Dermis blood vessel endothelial cell (primary cell): Measurements from ENCODE around the gene SIM1. TPM values are rescaled to one million over a fixed set of nuclear protein-coding genes. Genes with fewer than 3 reads are reported as not detected.
A peak's percentile ranks its signal among the peaks of the same experiment; 100 is the strongest.

Source experiments
- DNase-seq: peaks from one replicate; pipeline ENCODE4 v3.0.0; 2010
- total RNA-seq: library from RNA; depleted of rRNA; stranded (reverse); fragments of >200 nt; gene quantifications from 2 replicates; pipeline ENCODE4 v1.2.3, GENCODE V29; 2014

SIM1 gene
- total RNA-seq, 1 donor from 2014 or later, result 0.17 TPM

- no peak for DNase-seq
These were observed 8.4 kb downstream of the SIM1 start for GRCh38 chr6:100456141-100456907.

GRCh38 chr6:100455230-100456124 is 9.2 kb downstream of the SIM1 start:
- no peak for DNase-seq

- no peak for DNase-seq
These were observed 10.0 kb downstream of the SIM1 start for GRCh38 chr6:100454551-100455229.

- peak; percentile 47 for DNase-seq
These were observed 10.8 kb downstream of the SIM1 start for GRCh38 chr6:100453701-100454521.

GRCh38 chr6:100452998-100453397 is 11.7 kb downstream of the SIM1 start:
- DNase-seq, result no peak

- DNase-seq, result no peak
These were observed 13.1 kb downstream of the SIM1 start for GRCh38 chr6:100451577-100451976.

GRCh38 chr6:100449239-100449691 is 15.5 kb downstream of the SIM1 start:
- DNase-seq, result no peak

GRCh38 chr6:100447900-100448748 is 16.6 kb downstream of the SIM1 start:
- DNase-seq, result no peak

GRCh38 chr6:100447081-100447899 is 17.4 kb downstream of the SIM1 start:
- peak; percentile 51 for DNase-seq

GRCh38 chr6:100446115-100447080 is 18.3 kb downstream of the SIM1 start:
- peak; percentile 46 for DNase-seq

- no peak for DNase-seq
These were observed 19.2 kb downstream of the SIM1 start for GRCh38 chr6:100445512-100445911.

- DNase-seq, result no peak
These were observed 23.8 kb downstream of the SIM1 start for GRCh38 chr6:100440935-100441334.

- DNase-seq, result no peak
These were observed 29.4 kb downstream of the SIM1 start for GRCh38 chr6:100435299-100435698.

GRCh38 chr6:100433726-100434435 is 30.8 kb downstream of the SIM1 start:
- no peak for DNase-seq

GRCh38 chr6:100432136-100432535 is 32.6 kb downstream of the SIM1 start:
- no peak for DNase-seq

GRCh38 chr6:100430962-100431361 is 33.8 kb downstream of the SIM1 start:
- no peak for DNase-seq

GRCh38 chr6:100427452-100427851 is 37.3 kb downstream of the SIM1 start:
- no peak for DNase-seq

- no peak for DNase-seq
These were observed 37.9 kb downstream of the SIM1 start for GRCh38 chr6:100426744-100427338.
